ENCODE measurements around the gene ASB12. TPM values are rescaled to one million over a fixed set of nuclear protein-coding genes. Genes with fewer than 3 reads are reported as not detected.
A peak's percentile ranks its signal among the peaks of the same experiment; 100 is the strongest.

The ASB12 gene
- total and polyA plus RNA-seq, 2 of the 13 experiments (the other 11 are each of a cell fraction or from before 2014, with no cell fraction given): 0.05 TPM; not detected in 1

GRCh38 chrX:64204701-64205440, 25.5 kb downstream of the ASB12 start (continued):
- TF ChIP-seq, protein P1, sequence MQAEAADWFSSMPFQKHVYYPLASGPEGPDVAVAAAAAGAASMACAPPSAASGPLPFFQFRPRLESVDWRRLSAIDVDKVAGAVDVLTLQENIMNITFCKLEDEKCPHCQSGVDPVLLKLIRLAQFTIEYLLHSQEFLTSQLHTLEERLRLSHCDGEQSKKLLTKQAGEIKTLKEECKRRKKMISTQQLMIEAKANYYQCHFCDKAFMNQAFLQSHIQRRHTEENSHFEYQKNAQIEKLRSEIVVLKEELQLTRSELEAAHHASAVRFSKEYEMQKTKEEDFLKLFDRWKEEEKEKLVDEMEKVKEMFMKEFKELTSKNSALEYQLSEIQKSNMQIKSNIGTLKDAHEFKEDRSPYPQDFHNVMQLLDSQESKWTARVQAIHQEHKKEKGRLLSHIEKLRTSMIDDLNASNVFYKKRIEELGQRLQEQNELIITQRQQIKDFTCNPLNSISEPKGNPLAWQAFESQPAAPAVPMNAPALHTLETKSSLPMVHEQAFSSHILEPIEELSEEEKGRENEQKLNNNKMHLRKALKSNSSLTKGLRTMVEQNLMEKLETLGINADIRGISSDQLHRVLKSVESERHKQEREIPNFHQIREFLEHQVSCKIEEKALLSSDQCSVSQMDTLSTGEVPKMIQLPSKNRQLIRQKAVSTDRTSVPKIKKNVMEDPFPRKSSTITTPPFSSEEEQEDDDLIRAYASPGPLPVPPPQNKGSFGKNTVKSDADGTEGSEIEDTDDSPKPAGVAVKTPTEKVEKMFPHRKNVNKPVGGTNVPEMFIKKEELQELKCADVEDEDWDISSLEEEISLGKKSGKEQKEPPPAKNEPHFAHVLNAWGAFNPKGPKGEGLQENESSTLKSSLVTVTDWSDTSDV (CRISPR knock-in tag; IDR thresholded peaks at IDR 0.05): no peak

- H3K36me3 ChIP-seq (replicated peaks in 1 of 2; ENCODE audit: control insufficient read depth in 1 of 2, insufficient read depth in 2 of 2, low read length in 2 of 2): no peaks in the 10 kb centered on the region
- TF ChIP-seq ZNF841 (CRISPR knock-in tag; IDR thresholded peaks at IDR 0.05; ENCODE audit: borderline replicate concordance): no peak
- no peak for TF ChIP-seq ZBTB40 (IDR thresholded peaks at IDR 0.05)
- TF ChIP-seq ZBTB40 (CRISPR knock-in tag; IDR thresholded peaks at IDR 0.05): 0 out of 2 replicates have a peak, but pooled peaks have one; percentile 7
- TF ChIP-seq ZFX (CRISPR knock-in tag; IDR thresholded peaks at IDR 0.05; ENCODE audit: low read depth): 0 out of 2 replicates have a peak, but pooled peaks have one; percentile 17
- no peak for TF ChIP-seq ZNF615 (CRISPR knock-in tag; IDR thresholded peaks at IDR 0.05; ENCODE audit: borderline replicate concordance)
- TF ChIP-seq ARID3A (IDR thresholded peaks at IDR 0.05; ENCODE audit: low read depth, low read length): no peak
Measured at GRCh38 chrX:64204252-64204651, 26.2 kb downstream of the ASB12 start.

More at GRCh38 chrX:64204252-64204651, 26.2 kb downstream of the ASB12 start:
- WGBS (ENCODE audit: low lambda C conversion rate): no CpG with 5 or more reads among the region's 23 CpGs
- peak overlapping the region; percentile 71 for H3K9ac ChIP-seq (ENCODE audit: insufficient read depth, low read depth, low read length)
- POLR2A ChIA-PET: interaction anchor here (1.3 to 2.1 kb wide), 2 partner anchors 17 to 51 kb away, joined by 3 to 7 read pairs; no protein-coding TSS in a partner anchor
- peaks cover 18% of the 10 kb centered on the region for H3K4me1 ChIP-seq (ENCODE audit: insufficient read depth, low read length)
- peak; percentile 55 for ATAC-seq
- BruUV-seq (replicated peaks): no TSS peak
- intact Hi-C loops (cut with micrococcal nuclease; ENCODE audit: unreplicated experiment) (no loop called here), in situ Hi-C loops (cut with HindIII; ENCODE audit: extremely low pct_ligation_motif_present, low pct_unique_long_range_greater_than_20kb) (no loop called here)
- H3K27ac ChIP-seq (ENCODE audit: extremely low read length, insufficient read depth, low read length): peak overlapping the region; percentile 90
- H3K4me2 ChIP-seq (ENCODE audit: low read depth, low read length): peak overlapping the region; percentile 82
- no peak overlapping the region for H2AFZ ChIP-seq (ENCODE audit: low read length)
- no peak for FAIRE-seq
- 0 out of 2 replicates have a peak, but pooled peaks cover 2% of the 10 kb centered on the region for H4K20me1 ChIP-seq (ENCODE audit: insufficient read depth, low read length)
- peak overlapping the region; percentile 59 to 78 (median 73); a peak in 5 of 6 replicates for H3K4me3 ChIP-seq (replicated peaks in 1 of 3; ENCODE audit: insufficient read depth in 1 of 3, low read depth in 2 of 3, low read length in 3 of 3)
- DNase-seq (ENCODE audit: low spot score): peak; percentile 55
- CTCF ChIA-PET (ENCODE audit: low intra/inter-chr PET ratio, low total read pairs): no interaction called here
- peaks cover 12% of the 10 kb centered on the region for H3K79me2 ChIP-seq (ENCODE audit: insufficient read depth, low read length)
- no peaks in the 10 kb centered on the region; a peak in 1 of 5 replicates for H3K27me3 ChIP-seq (ENCODE audit: control insufficient read depth in 1 of 2, insufficient read depth in 2 of 2, low read length in 2 of 2)
- H3K9me3 ChIP-seq (ENCODE audit: low read length): no peaks in the 10 kb centered on the region
